Gastroesophageal sphincter (tissue), 4 donors: ENCODE measurements around the gene TRERF1. TPM values are rescaled to one million over a fixed set of nuclear protein-coding genes. Genes with fewer than 3 reads are reported as not detected.
A peak's percentile ranks its signal among the peaks of the same experiment; 100 is the strongest.

ENCODE experiments used
- ATAC-seq: fragments of 150-250 bp; one replicate; pipeline ENCODE4 v1.9.1; 2016; ENCODE audit warnings: mild to moderate bottlenecking, moderate library complexity
- H3K27ac ChIP-seq, 4 donors: fragments of 200-600 bp; sonication (generic) in 3 of 4; 1 replicate in 3 of 4; 2 replicates in 1 of 4; pipeline ENCODE4 v1.5.1; 2016 to 2019
- H3K27me3 ChIP-seq: fragments of 200-600 bp; sonication (generic); one replicate; pipeline ENCODE4 v1.5.1; 2019
- H3K36me3 ChIP-seq, 2 donors: fragments of 200-600 bp; sonication (generic); one replicate each; pipeline ENCODE4 v1.5.1; 2019; ENCODE audit warnings: control low read depth in 1 of 2
- H3K4me1 ChIP-seq, 3 donors: fragments of 200-600 bp; sonication (generic); 1 replicate in 2 of 3; 2 replicates in 1 of 3; pipeline ENCODE4 v1.5.1; 2016 to 2019; ENCODE audit warnings: control low read depth in 2 of 3
- H3K4me3 ChIP-seq, 2 donors: fragments of 200-600 bp; sonication (generic); one replicate each; pipeline ENCODE4 v1.5.1; 2019; ENCODE audit warnings: mild to moderate bottlenecking in 1 of 2, moderate library complexity in 1 of 2
- H3K9me3 ChIP-seq, 3 donors: fragments of 200-600 bp; sonication (generic); one replicate each; pipeline ENCODE4 v1.5.1; 2017 to 2019; ENCODE audit warnings: control low read depth in 2 of 3
- CTCF ChIP-seq, 4 experiments: fragments of 200-600 bp in 2 of 4; fragments of 450-650 bp in 2 of 4; sonication (generic) in 1 of 4; IDR thresholded peaks; one replicate each; pipeline ENCODE4 v1.5.1; 2017 to 2019; ENCODE audit warnings: antibody characterized with exemption in 4 of 4, mild to moderate bottlenecking in 2 of 4, moderate library complexity in 2 of 4
- EP300 ChIP-seq: sonication (generic); formaldehyde crosslinking; IDR thresholded peaks from one replicate; pipeline ENCODE4 v1.6.1; 2017; ENCODE audit warnings: antibody characterized with exemption, mild to moderate bottlenecking
- POLR2A ChIP-seq, 2 donors: fragments of 450-650 bp; IDR thresholded peaks; one replicate each; pipeline ENCODE4 v1.6.1; 2017; ENCODE audit warnings: antibody characterized with exemption in 2 of 2, mild to moderate bottlenecking in 2 of 2, moderate library complexity in 1 of 2
- POLR2AphosphoS5 ChIP-seq: sonication (generic); formaldehyde crosslinking; IDR thresholded peaks from one replicate; pipeline ENCODE4 v1.6.1; 2017; ENCODE audit warnings: antibody characterized with exemption
- WGBS, 2 donors: methylation state at CpG; one replicate each; pipeline ENCODE4 v1.1.5; 2018; ENCODE audit warnings: low coverage in 1 of 2; 5-methylcytosine and 5-hydroxymethylcytosine counted together
- total RNA-seq, 4 donors: library from RNA; depleted of rRNA; stranded (reverse); fragments of >200 nt; gene quantifications; one replicate each; pipeline ENCODE4 v1.1.0, GENCODE V29; 2016

TRERF1 gene
- total RNA-seq, 4 donors from 2014 or later: 3.2 to 7.4 (median 5.4) TPM

GRCh38 chr6:42372699-42373098, 79.0 kb downstream of the TRERF1 start:
- no peaks in the 10 kb centered on the region for H3K27me3 ChIP-seq

GRCh38 chr6:42370323-42370985, 81.3 kb downstream of the TRERF1 start:
- Histone ChIP-seq H3K36me3 (no peaks in the 10 kb centered on the region), H3K9me3 (no peaks in the 10 kb centered on the region), H3K27ac (no peak overlapping the region), H3K27me3 (no peaks in the 10 kb centered on the region), H3K4me3 (no peak overlapping the region), H3K4me1 (peaks cover 0 to 18% (median 0%) of the 10 kb centered on the region in 3 donors)
- 93 to 100% methylated on average over 3 of the region's 3 CpGs for WGBS, 2 donors
- TF ChIP-seq POLR2AphosphoS5: no peak
- TF ChIP-seq POLR2A (IDR thresholded peaks at IDR 0.05): no peak
- TF ChIP-seq CTCF (IDR thresholded peaks at IDR 0.05): no peak
- TF ChIP-seq EP300: no peak
- no peak for ATAC-seq

More at GRCh38 chr6:42372699-42373098, 79.0 kb downstream of the TRERF1 start:
- Histone ChIP-seq H3K36me3 (no peaks in the 10 kb centered on the region), H3K27ac (no peak overlapping the region), H3K4me1 (no peaks in the 10 kb centered on the region), H3K9me3 (no peaks in the 10 kb centered on the region), H3K4me3 (no peak overlapping the region)
- TF ChIP-seq POLR2A (IDR thresholded peaks at IDR 0.05) (no peak), EP300 (no peak), POLR2AphosphoS5 (no peak), CTCF (IDR thresholded peaks at IDR 0.05) (no peak)
- 64 to 100% methylated on average over 1 to 4 of the region's 4 CpGs for WGBS, 2 donors
- ATAC-seq: no peak

GRCh38 chr6:42369568-42369967, 82.2 kb downstream of the TRERF1 start:
- WGBS, 2 donors: 96 to 98% methylated on average over 2 of the region's 2 CpGs
- Histone ChIP-seq H3K36me3 (no peaks in the 10 kb centered on the region), H3K9me3 (no peaks in the 10 kb centered on the region), H3K27ac (no peak overlapping the region), H3K4me1 (peaks cover 0 to 27% (median 0%) of the 10 kb centered on the region in 3 donors), H3K27me3 (no peaks in the 10 kb centered on the region), H3K4me3 (no peak overlapping the region)
- no peak for ATAC-seq
- TF ChIP-seq POLR2AphosphoS5: no peak
- no peak for TF ChIP-seq EP300
- no peak for TF ChIP-seq POLR2A (IDR thresholded peaks at IDR 0.05)

- Histone ChIP-seq H3K4me1 (peaks cover 0 to 28% (median 0%) of the 10 kb centered on the region in 3 donors), H3K36me3 (no peaks in the 10 kb centered on the region), H3K27me3 (no peaks in the 10 kb centered on the region), H3K4me3 (no peak overlapping the region), H3K9me3 (no peaks in the 10 kb centered on the region), H3K27ac (no peak overlapping the region)
- no peak for TF ChIP-seq CTCF (IDR thresholded peaks at IDR 0.05)
- no peak for TF ChIP-seq EP300
- TF ChIP-seq POLR2A (IDR thresholded peaks at IDR 0.05): no peak
- TF ChIP-seq POLR2AphosphoS5: no peak
- ATAC-seq: no peak
- 64 to 100% methylated on average over 1 to 7 of the region's 7 CpGs for WGBS, 2 donors
Observed at GRCh38 chr6:42368181-42368580, 83.5 kb downstream of the TRERF1 start.

- H3K4me3 ChIP-seq: no peak overlapping the region
- ATAC-seq: no peak
- no peak for TF ChIP-seq POLR2A (IDR thresholded peaks at IDR 0.05)
- no peak for TF ChIP-seq EP300
- no peak for TF ChIP-seq POLR2AphosphoS5
- TF ChIP-seq CTCF (IDR thresholded peaks at IDR 0.05): no peak
- peak overlapping the region in 1 of 4 donors; percentile 4 for H3K27ac ChIP-seq
- peaks cover 0 to 28% (median 0%) of the 10 kb centered on the region in 3 donors for H3K4me1 ChIP-seq
- no peaks in the 10 kb centered on the region for H3K27me3 ChIP-seq
- no peaks in the 10 kb centered on the region for H3K9me3 ChIP-seq
- H3K36me3 ChIP-seq: peaks cover 0 to 5% of the 10 kb centered on the region in 2 donors
- 72 to 77% methylated on average over 4 to 10 of the region's 14 CpGs for WGBS, 2 donors
Observed at GRCh38 chr6:42367353-42368011, 84.2 kb downstream of the TRERF1 start.
